NAMALWA (cell line): Measurements from ENCODE around the gene SYNDIG1L.
"Not testable (repeated sequence)": the region's sequence is repeated elsewhere in the genome, so short reads cannot be mapped to it uniquely, and the experiment has no call there.

Experiments used
- DNase-seq: peaks from one replicate; pipeline ENCODE4 v3.0.0-alpha.2; 2015; ENCODE audit warnings: low spot score

Gene SYNDIG1L

DNA sequence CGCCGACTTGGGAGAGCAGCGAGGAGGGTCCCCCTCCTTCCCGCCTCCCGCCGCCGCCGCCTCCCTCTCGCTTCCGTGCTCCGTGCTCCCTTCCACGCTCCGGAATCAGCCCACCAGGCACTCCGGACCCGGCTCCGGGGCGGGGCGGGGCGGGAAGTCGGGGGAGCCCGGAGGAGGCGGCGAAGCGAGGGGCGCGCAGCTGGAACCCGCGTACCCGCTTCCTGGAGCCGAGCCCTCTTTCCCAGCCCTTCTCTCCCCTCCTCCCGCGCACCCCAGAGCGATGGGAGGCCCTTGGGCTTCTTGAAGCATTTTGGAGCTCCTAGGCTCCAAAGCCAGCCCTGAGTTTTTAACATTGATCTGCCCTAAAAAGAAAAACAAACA, at the start of gene SYNDIG1L:
Gene SYNDIG1L (minus strand): TSS at position 9 of the 381 bp plus-strand sequence. CDS start 16,466 bp downstream, outside the sequence.
- DNase-seq, result no peak

DNA sequence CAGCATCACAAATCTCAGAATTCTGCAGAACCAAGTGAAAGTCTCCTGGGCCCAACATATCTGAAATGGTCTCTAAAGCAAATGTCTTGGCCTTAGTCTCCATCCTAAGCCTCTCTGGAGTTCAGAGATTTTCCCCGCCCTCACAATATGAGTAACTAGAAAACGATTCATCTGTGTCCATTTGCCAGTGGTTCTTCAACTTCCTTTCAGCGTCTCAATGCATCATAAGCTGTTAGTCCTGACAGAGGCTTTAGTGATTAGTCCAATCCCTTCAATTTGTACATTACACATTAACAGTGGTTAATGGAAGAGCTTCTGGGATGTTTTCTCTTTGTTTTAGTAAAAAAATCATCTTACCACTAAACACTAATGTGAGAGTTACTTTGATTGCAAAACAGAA, 49.7 kb upstream of the SYNDIG1L start:
- DNase-seq, result no peak

DNA sequence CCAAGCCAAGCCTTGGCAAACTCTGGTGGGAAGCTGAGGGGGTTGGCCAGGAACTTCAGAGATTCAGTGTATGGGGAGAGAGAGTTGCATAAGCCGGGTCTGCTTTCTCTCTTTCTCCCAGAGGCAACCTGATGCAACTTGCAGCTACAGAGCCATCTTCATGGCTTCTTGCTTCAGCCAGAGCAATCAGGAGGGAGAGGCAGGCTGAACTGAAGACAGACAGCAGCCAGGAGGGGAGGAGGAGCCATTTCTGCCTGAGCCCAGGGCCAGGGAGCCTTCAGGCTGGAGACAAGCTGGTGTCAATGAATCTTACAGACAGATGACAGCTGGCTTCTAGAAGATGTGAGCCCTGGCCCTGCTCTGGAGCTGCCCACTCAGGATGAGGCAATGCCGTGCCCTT, 48.4 kb upstream of the SYNDIG1L start:
- DNase-seq, result no peak

DNA sequence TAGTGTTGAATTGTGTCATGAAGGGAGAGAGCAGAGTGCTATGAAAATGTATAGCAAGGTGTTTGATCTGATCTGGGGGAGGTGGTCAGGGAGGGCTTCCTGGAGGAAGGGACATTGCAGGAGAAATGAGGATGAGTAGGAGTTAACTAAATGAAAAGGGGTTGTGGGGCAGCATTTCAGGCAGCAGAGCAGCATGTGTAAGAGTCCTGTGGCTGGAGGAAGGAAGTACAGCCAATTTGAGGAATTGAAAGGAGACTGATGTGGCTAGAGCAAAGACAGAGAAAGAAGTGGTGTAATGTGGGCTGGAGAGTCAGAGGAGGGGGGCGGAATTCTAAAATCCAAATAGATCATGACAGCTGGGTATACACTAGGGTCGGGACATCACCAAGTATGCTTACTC, 46.6 kb upstream of the SYNDIG1L start:
- no peak for DNase-seq

DNA sequence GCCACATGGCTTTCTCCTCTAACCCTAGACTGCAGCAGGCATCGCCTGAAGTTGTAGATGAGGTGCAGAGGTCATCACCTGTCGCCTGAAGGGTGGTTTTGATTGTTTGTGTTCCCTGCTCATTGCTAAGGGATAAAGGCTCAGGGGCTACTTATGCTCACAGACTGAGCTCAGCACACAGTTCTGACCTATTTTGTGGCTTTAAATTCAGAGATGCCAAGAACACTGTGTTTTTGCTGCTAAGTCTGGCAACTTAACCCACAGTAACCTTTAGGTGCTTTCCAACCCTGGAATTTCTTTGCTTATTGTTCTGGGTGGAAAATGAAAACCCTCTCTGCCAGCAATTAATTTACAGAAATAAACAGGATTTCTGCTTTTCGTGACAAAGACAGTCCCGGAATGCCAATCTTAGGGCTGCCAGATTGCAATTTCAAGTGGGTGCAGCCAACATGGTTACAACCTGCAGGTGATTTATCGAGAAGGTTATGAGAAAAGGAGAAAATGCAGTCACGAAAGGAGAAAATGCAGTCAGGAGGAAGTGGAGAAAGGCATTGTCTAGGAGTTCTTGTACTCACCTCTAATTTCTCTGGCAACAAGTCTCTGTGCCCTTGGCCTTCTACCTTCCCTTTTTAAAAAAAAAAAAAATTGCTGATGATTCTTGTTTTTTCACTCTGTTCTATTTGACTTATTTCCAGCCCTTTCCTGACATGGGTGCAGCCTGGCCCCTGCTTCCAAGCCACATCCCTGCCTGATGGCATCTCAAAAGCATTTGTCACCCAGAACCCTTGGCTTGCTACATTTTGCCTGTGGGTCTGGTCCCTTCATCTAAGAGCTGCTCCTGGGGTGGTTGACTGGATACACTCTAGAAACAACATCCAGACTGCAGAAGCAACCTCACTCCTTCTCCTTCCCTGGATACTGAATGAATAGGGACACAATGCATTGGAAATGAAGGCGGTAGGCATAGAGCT, 43.8 kb upstream of the SYNDIG1L start:
- DNase-seq, result no peak

DNA sequence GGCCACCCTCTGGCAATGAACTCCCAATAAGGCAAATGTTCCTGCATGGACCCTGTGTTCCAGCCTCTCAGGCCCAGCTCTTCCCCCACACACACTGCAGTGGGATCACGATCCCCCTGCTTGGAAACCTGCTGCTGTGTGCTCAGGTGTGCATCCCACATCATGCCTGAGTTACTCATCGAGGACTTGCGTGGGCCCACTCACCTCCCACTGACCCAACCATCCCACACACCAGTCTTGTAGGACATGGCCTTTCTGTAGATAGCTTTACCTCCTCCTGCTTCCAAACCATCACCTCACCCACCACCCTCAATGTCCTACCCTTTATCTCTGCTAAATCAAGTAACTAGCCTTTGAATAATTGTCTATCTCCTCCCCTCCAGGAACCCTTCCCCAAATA, 42.5 kb upstream of the SYNDIG1L start:
- DNase-seq, result no peak

DNA sequence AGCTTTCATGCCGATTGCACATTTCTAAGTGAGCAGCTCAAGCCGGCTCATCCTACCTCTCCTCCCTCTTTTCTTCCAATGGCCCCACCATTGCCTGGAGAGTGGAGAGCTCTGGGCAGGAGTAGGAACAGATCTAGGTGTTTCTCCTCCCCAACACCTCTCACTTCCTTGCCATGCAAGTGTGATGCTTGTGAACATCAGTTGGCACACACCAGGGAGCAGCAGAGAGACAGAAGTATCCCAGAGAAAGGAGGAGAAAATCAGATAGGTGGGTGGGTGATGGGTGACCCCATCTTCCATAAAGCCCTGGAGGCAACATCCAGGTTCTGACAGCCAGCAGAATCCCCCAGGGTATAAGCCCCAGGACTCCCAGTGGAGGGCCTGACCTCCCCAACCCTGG, 39.3 kb upstream of the SYNDIG1L start:
- DNase-seq, result no peak

DNA sequence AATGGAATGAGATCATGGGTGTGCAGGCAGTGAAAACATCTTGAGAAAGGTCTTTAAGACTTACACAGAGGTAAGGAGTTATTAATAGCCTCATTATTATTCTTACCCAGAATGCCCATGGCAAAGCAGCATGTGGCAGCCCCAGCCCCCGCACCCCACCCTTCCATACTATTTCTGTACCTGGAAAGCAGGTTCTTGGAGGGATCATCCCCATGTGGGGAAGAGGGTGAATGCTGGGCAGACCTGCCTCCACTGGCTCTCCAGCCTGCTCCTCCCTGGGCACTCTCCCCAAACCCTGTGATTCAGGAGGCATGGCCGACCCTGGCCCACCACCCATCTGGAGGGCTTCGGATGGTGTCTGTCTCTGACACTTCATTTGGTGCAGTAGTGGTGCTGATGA, 38.8 kb upstream of the SYNDIG1L start:
- DNase-seq, result no peak

DNA sequence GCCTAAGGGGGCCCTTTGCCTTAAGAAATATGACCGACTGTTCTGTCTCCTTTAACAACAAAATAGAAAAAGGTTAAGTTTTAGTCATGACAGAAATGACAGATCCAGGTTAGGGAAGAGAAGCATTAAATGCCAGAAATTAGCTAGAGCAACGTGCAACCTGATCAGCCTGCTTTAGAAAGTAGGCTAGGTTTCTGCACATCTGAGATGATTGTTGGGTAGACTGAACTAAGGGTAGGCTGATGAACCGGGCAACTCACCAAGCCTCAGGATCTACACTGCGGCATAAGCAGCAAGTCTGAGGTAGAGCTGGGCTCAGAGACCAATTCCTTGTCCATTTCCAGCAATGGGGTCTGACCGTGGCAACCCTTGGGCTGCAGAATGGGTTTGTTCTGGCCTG, 37.7 kb upstream of the SYNDIG1L start:
- DNase-seq, result no peak

DNA sequence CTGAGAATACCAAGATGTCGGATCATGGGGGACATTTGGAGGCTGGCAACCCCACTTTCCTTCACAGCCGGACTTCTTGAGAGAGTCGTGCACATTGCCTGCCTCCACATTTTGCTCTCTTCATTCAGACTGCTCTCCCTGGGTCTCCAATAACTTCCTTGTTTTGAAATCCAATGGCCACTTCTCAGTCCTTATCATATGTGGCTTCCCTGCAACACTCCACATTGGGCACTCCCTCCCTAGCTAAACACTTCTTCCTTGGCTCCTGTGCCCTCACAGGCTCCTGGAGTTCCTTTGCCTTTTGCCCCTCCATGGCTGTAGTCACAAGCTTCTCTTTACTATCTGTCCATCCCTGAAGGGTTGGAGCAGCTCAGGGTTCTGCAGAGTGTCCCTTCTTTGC, 37.0 kb upstream of the SYNDIG1L start:
- no peak for DNase-seq

DNA sequence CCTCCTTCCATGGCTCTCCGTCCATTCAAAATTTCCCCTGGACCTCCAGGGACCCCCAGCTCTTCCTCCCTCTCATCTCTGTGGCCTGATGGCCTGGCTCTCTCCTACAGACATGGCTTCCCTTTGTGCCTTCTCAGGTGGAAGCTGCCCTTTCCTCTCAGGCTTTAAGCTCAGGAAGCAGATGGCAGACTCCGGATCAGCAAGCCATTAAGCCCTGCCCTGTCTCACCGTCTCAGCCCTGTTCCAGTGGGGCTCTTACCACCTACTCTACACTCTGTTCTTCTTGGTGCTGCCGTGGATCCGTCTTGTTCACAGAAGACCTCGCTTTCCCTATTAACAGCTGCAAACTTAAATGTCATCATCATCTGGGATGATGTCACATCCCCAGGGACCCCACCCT, 34.0 kb upstream of the SYNDIG1L start:
- DNase-seq, result no peak

DNA sequence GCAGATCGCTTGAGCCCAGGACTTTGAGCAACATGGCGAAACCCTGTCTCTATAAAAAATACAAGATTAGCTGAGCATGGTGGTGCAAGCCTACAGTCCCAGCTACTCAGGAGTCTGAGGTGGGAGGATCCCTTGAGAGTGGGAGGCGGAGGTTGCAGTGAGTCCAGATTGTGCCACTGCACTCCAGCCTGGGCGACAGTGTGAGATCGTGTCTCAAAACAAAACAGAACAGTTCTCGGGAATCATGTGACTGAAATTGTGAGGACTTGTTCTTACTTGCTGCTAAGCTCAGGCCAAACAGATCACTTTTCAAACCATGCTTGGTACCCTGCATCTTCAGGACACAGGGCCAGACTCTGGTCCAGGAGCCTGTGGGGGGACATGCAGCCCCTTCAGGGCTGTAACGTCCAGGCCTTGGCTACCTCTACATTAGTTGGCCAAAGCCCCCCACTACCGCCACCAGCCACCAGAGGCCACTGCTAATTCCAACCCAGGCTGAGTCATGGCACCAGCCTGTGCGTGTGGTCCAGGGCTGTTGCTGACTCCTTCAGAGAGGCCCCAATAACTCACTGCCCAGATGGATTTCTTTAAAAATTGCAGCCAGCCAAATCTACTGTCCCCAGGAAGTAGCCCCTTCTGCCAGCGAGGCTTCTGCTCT, 33.4 kb upstream of the SYNDIG1L start:
- DNase-seq, result peak; percentile 35

DNA sequence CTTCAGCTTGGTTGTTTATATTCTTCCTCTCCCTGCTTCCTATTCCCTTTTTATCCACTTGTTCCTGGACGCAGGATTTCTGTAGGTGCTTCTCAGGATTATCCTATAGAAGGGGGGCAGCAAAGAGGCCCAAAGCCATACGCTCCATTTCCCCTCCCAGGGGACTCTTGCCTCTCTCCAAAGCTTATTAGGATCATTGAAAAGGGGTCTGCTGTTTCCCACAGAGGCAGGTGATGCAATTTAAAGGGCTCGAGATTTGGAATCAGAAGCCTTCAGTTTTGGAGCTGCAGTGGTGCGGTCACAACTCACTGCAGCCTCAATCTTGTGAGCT, 31.5 kb upstream of the SYNDIG1L start:
- no peak for DNase-seq

DNA sequence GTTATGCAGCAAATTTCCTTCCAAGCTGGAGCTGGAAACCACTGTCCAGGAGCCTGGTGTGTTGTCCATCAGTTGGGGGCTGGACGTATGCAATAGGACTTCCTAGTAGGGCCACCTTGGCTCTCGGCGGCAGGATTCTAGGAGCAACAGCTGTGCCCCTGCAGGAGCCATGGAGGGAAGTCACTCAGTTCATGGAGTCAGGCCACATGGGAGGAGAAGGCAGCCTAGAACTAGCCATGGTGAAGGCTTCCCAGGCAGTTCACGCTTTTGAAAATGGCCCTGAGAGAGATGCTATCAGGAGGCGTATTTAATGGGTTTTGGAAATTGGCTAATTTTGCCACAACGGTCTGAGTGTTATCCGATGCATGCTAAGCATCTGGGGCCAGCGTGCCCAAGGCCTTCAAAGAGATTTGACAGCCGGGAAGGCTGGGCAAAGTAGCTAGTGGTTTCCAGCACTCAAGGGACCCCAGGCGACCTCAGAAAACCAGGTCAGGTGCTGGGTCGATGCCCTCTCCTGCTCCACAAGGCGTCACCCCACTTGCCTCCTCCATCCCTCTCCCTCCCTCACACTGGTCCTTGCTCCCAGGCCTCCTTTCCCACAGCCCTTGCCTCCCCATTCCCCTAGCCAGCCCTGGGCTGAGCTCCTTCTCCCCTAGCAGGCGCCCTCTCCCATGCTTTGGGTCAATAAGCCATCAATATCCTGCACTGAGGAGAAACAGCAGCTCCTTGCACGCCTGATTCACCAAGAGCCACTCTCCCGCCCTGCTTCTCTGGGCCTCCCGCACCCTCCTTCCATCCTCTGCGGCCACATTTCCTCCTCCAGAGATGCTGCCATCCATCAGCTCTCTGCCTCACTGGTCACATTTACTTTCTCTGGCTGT, 30.9 kb upstream of the SYNDIG1L start:
- DNase-seq, result no peak

DNA sequence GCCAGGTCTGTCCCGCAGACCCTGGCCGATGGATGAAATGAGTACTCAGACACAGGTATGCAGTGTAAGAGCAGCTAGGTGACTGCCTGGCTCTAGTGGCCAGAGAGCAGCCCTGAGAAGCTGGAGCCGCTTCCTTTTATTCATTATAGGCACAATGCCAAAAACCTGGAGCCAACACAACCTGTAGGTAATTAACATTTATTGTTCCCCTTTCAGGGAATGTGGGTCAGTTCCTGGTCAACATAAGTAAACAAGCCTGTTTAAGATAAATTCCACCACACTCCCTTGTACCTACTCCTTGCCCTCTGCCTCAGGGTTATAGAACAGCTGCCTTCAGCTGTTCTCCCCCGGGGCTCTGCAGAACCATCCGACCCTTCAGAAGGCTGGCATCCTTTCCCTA, 28.4 kb upstream of the SYNDIG1L start:
- not testable (repeated sequence) for DNase-seq

DNA sequence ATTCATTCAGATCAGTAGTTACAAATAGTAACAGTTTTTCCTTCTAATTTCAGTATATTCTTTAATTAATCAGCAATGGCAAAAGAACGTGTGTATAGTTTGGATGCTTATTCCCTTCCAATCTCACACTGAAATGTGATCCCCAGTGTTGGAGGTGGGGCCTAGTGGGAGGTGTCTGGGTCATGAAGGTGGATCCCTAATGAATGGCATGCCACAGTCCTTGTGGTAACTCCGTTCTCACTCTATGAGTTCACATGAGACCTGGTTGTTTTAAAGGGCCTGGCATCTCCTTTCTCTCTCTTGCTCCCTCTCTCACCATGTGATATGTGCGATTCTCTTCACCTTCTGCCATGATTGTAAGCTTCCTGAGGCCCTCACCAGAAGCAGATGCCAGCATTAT, 18.9 kb upstream of the SYNDIG1L start:
- no peak for DNase-seq

DNA sequence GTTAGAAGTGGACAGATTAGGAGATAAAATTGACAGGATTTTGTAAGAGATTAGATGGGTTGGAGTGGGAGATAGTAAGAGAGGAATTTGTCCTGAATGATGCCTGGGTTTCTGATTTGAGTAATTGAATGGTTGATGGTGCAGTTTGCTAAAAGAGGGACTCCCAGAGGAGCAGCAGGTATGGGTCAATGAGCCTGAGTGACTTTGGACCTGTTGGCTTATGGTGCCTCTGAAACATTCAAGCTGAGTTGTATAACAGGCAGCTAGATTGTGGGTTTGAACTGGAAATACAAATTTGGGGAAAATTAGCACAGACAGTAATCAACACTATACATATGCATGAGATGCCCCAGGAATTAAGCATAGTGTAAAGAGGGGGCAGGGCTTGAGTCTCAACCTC, 16.7 kb upstream of the SYNDIG1L start:
- no peak for DNase-seq

DNA sequence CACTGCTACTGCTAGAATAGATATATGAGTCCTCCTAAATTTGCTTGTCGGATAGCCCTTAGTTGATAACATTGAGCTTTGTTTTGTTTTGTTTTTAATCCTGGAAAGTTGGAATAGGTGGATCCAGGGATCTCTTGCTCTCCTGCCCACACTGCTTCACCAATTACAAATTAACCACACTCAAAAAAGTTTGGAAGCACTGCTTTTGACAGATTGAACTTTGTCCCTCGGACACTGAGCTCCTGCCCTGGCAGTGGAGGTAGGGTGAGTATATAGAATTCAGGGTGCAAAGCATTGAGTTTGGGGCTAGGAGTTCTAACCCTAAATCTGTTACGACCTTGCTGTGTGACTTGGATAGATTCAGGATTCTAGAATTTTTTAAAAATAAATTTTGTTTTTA, 15.1 kb upstream of the SYNDIG1L start:
- no peak for DNase-seq

DNA sequence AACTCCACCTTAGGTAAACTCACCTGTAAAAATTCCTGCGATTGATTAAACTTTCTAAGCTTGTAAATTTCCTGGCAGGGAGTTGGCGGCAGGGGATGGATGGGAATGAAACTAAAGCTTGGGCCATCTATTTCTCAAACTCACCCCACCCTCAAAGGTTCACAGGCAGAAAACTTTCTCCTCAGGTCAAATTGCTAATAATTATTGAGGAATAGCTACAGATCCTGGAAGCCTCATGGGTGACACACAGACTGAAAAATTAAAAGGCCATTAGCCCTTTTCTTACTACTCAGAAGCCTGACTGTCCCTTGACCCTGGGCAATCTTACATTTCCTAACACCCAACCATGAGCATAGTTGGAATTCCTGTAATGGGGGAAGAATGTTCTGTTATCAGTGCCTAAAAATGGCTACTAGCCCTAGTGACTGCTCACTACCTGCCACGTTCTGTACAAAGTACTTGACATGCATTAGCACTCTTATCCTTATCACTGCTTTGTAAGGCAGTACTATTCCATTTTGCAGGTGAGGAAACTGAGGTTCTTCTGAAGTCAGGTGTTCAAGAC, 12.4 kb upstream of the SYNDIG1L start:
- DNase-seq, result no peak

DNA sequence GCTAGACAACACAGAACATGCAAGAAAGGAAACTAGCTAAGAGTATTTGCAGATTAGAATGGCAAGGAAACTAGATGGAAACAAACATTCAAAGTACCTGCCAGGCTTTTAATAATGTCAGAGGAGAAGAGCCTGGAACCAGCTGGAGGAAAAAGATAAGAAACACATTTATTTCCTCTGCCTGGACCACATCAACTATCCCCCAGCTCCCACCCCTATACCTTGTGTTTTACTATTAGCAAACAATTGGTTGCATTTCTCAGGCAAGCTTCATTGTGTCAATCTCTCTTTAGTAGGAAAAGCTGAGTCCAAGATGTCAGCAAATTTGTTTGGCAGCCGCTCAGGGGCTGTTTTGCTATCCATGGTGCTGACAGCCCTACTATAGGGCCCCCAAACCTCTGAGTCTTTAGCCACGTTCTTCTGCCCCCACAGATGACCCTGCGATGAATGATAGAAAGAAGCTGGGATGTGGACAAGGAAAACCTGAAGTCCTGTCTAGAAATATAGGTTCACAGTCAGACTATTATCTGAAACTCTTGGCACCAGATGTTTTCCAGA, 11.6 kb upstream of the SYNDIG1L start:
- DNase-seq, result no peak

DNA sequence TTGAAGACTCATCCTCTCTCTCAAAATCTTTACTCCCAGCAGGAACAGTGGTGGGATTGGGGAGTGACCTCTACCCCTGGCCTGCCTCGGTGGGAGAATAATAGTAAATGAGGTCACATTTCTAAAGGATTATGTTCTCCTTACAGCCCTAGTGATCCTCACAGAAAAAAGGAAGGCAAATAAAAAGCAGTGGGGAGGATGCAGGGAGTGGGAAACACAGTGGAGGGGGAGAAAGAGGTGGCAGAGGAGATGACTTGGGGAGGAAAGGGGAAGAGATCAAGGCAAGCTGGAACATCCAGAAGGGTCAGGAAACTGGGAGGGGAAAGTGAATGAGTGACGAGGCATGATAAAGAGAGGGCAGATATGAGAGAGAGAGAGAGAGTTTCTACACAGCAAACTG, 8.3 kb upstream of the SYNDIG1L start:
- no peak for DNase-seq

DNA sequence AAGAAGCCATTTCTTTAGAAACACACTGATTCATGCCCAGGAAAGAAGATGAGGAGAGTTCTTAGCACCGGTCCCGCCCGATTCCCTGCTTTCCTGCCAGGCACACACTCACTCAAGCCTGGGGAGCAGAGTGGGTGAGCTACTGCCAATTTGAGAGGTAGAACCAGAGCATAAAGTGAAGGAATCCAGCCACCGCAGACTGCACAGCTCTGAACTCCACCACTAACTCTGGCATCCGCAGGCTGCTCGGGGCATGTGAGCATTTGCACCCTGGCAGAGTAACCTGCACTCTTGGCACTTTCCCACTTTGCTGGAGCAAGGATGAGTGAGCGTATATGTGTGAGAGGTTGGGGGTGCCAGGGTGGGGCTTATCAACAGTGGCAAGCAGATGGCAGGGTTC, 4.0 kb upstream of the SYNDIG1L start:
- DNase-seq, result no peak
